Endothelial cell of umbilical vein (primary cell): ENCODE results near the gene SLC1A7. TPM values are rescaled to one million over a fixed set of nuclear protein-coding genes. Genes with fewer than 3 reads are reported as not detected.

Experiments
- BruUV-seq: library from RNA; stranded (reverse); fragments of 400-500 nt; replicated peaks from 2 replicates; lab custom pipeline; 2021; lab: Mats Ljungman, UMichigan
- CTCF ChIA-PET: fragments of 300-600, 350-600 bp; sonication (Branson Sonifier 250); formaldehyde crosslinking; loops from one replicate; lab custom pipeline; 2021; ENCODE audit warnings: antibody characterized with exemption, inconsistent platforms; lab: Charles Lee
- POLR2A ChIA-PET: fragments of 300-600, 350-600 bp; sonication (Branson Sonifier 250); formaldehyde crosslinking; loops from one replicate; lab custom pipeline; 2021; ENCODE audit warnings: antibody characterized with exemption, inconsistent platforms; lab: Charles Lee
- DNase-seq: peaks from one replicate; pipeline ENCODE4 v3.0.0-alpha.2; 2011; ENCODE audit warnings: low read depth, low spot score
- FAIRE-seq: peaks from 2 replicates; lab custom pipeline; 2011; peaks lifted over from hg19 to GRCh38; lab: Jason Lieb, UNC
- H2AFZ ChIP-seq: 2 replicates; pipeline ENCODE4 v1.6.0; 2012; ENCODE audit warnings: low read depth, low read length, control low read depth, inconsistent platforms
- H3K27ac ChIP-seq: 2 replicates; pipeline ENCODE4 v1.5.1; 2011; ENCODE audit warnings: low read depth, mild to moderate bottlenecking, control low read depth, low read length, moderate library complexity; ENCODE audit not compliant: insufficient read depth
- H3K27me3 ChIP-seq, 2 experiments: 2 replicates each; pipeline versions ENCODE4 v1.6.0 to v1.6.1; 2011; ENCODE audit warnings: low read length in 2 of 2, mixed read lengths in 1 of 2; ENCODE audit not compliant: control insufficient read depth in 2 of 2, insufficient read depth in 2 of 2
- H3K36me3 ChIP-seq, 2 experiments: 2 replicates in 1 of 2; 3 replicates in 1 of 2; pipeline ENCODE4 v1.5.1; 2011; ENCODE audit warnings: low read length in 2 of 2, mild to moderate bottlenecking in 1 of 2, moderate library complexity in 1 of 2; ENCODE audit not compliant: control insufficient read depth in 2 of 2, insufficient read depth in 2 of 2; ENCODE audit errors: extremely low read depth in 1 of 2
- H3K4me1 ChIP-seq: 3 replicates; pipeline ENCODE4 v1.5.1; 2011; ENCODE audit warnings: mild to moderate bottlenecking, low read length; ENCODE audit not compliant: control insufficient read depth, insufficient read depth; ENCODE audit errors: extremely low read depth
- H3K4me2 ChIP-seq: 2 replicates; pipeline ENCODE4 v1.6.1; 2011; ENCODE audit warnings: low read length, control low read depth, mixed read lengths; ENCODE audit not compliant: insufficient read depth
- H3K4me3 ChIP-seq, 3 experiments: fragments of 200-600 bp in 1 of 3; sonication (generic), shearing (Covaris generic) in 1 of 3; replicated peaks in 1 of 3; 2 replicates each; pipeline ENCODE4 v1.5.1; 2011 to 2016; ENCODE audit warnings: control low read depth in 3 of 3, low read length in 3 of 3, mild to moderate bottlenecking in 2 of 3, inconsistent platforms in 1 of 3, low read depth in 1 of 3, moderate library complexity in 1 of 3; ENCODE audit not compliant: insufficient read depth in 1 of 3
- H3K79me2 ChIP-seq: 2 replicates; pipeline ENCODE4 v1.6.0; 2012; ENCODE audit warnings: low read length, inconsistent platforms; ENCODE audit not compliant: control insufficient read depth, insufficient read depth
- H3K9ac ChIP-seq: replicated peaks from 2 replicates; pipeline ENCODE3; 2011; ENCODE audit warnings: low read length, control low read depth; ENCODE audit not compliant: insufficient read depth; ENCODE audit errors: extremely low read depth
- H3K9me1 ChIP-seq: replicated peaks from 3 replicates; pipeline ENCODE4 v1.6.0; 2011; ENCODE audit warnings: mild to moderate bottlenecking, low read length; ENCODE audit not compliant: control insufficient read depth, insufficient read depth; ENCODE audit errors: extremely low read depth
- H3K9me3 ChIP-seq: replicated peaks from 2 replicates; pipeline ENCODE4 v1.5.1; 2012; ENCODE audit warnings: low read length, inconsistent platforms; ENCODE audit not compliant: control insufficient read depth, insufficient read depth
- H4K20me1 ChIP-seq: replicated peaks from 2 replicates; pipeline ENCODE3; 2011; ENCODE audit warnings: mild to moderate bottlenecking, low read length; ENCODE audit not compliant: control insufficient read depth, insufficient read depth; ENCODE audit errors: extremely low read depth
- EZH2 ChIP-seq: IDR thresholded peaks from 2 replicates; pipeline ENCODE4 v1.6.1; 2012; ENCODE audit warnings: borderline replicate concordance, low read depth, mild to moderate bottlenecking, moderate library complexity, low read length, inconsistent platforms; ENCODE audit not compliant: severe bottlenecking
- FOS ChIP-seq: IDR thresholded peaks from 2 replicates; pipeline ENCODE4 v1.6.1; 2011; ENCODE audit warnings: mild to moderate bottlenecking, low read length, moderate library complexity, borderline replicate concordance; ENCODE audit not compliant: insufficient read depth
- JUN ChIP-seq: IDR thresholded peaks from 2 replicates; pipeline ENCODE4 v1.6.1; 2011; ENCODE audit warnings: borderline replicate concordance, low read depth; ENCODE audit not compliant: insufficient read length, insufficient read depth
- MAX ChIP-seq: IDR thresholded peaks from 2 replicates; pipeline ENCODE4 v1.6.1; 2011; ENCODE audit not compliant: insufficient read depth, insufficient read length
- POLR2A ChIP-seq: IDR thresholded peaks from 2 replicates; pipeline ENCODE4 v1.6.1; 2012; ENCODE audit warnings: low read depth, mild to moderate bottlenecking, control low read depth, low read length
- POLR2AphosphoS5 ChIP-seq: IDR thresholded peaks from 2 replicates; pipeline ENCODE4 v1.6.1; 2012; ENCODE audit warnings: low read depth, mild to moderate bottlenecking, control low read depth, low read length, moderate library complexity; ENCODE audit not compliant: insufficient read depth
- dilution Hi-C: fragments of 300-500 bp; cut with MboI; formaldehyde crosslinking; loops from one replicate; pipeline ENCODE4 v1.15.0; 2019; ENCODE audit warnings: low sequenced_read_pairs; ENCODE audit not compliant: extremely low pct_ligation_motif_present
- intact Hi-C: fragments of 100-400 bp; cut with micrococcal nuclease; formaldehyde crosslinking; loops from one replicate; pipeline ENCODE4 v1.10.0; 2022
- polyA plus RNA-seq, 4 experiments: library from polyadenylated mRNA; depleted of rRNA in 3 of 4; stranded (reverse) in 3 of 4; unstranded in 1 of 4; fragments of >200 nt; gene quantifications; 2 replicates each; pipeline versions ENCODE4 v1.2.1 to v1.2.3, GENCODE V29; 2011 to 2012; ENCODE audit warnings: missing spikeins in 1 of 4
- total RNA-seq: library from RNA; stranded (reverse); gene quantifications from 2 replicates; pipeline ENCODE4 v1.2.3, GENCODE V29; 2021

The SLC1A7 gene
- total and polyA plus RNA-seq, 2 donors (not counting 3 experiments of a cell fraction or from before 2014, with no cell fraction given): not detected

- H3K4me1 ChIP-seq: peaks cover 6% of the 10 kb centered on the region
- no peaks in the 10 kb centered on the region for H3K9me1 ChIP-seq
- ChIA-PET POLR2A (no interaction called here), CTCF (interaction anchor here (0.6 kb wide), 1 partner anchor 9 kb away, joined by 3 read pairs; no protein-coding TSS in a partner anchor)
- no peaks in the 10 kb centered on the region for H3K9me3 ChIP-seq
- H3K79me2 ChIP-seq: no peaks in the 10 kb centered on the region
- dilution Hi-C loops (no loop called here), intact Hi-C loops (no loop called here)
- no peak for DNase-seq
- no peak overlapping the region for H3K4me3 ChIP-seq
- no peak for FAIRE-seq
- H2AFZ ChIP-seq: no peak overlapping the region
- H3K36me3 ChIP-seq: no peaks in the 10 kb centered on the region
- no peak for TF ChIP-seq POLR2A
- no peak for TF ChIP-seq MAX
- TF ChIP-seq POLR2AphosphoS5: no peak
- TF ChIP-seq JUN: no peak
- no peak overlapping the region for H3K4me2 ChIP-seq
- no peaks in the 10 kb centered on the region for H4K20me1 ChIP-seq
- H3K27me3 ChIP-seq: peaks cover 3 to 11% of the 10 kb centered on the region in 2 experiments
- no peak overlapping the region for H3K27ac ChIP-seq
- BruUV-seq: no TSS peak
- H3K9ac ChIP-seq: no peak overlapping the region
Observed at GRCh38 chr1:53066891-53067738, 75.3 kb downstream of the SLC1A7 start.

GRCh38 chr1:53066488-53066887 is 76.0 kb downstream of the SLC1A7 start:
- H4K20me1 ChIP-seq: no peaks in the 10 kb centered on the region
- peaks cover 3 to 14% of the 10 kb centered on the region in 2 experiments for H3K27me3 ChIP-seq
- BruUV-seq: no TSS peak
- POLR2A ChIA-PET: no interaction called here
- H3K4me1 ChIP-seq: peaks cover 8% of the 10 kb centered on the region
- H3K79me2 ChIP-seq: no peaks in the 10 kb centered on the region
- no peaks in the 10 kb centered on the region for H3K9me3 ChIP-seq
- H3K9ac ChIP-seq: no peak overlapping the region
- no peak for FAIRE-seq
- no peaks in the 10 kb centered on the region for H3K36me3 ChIP-seq
- DNase-seq: no peak
- intact Hi-C loops (no loop called here), dilution Hi-C loops (no loop called here)
- no peaks in the 10 kb centered on the region for H3K9me1 ChIP-seq
- TF ChIP-seq EZH2: no peak
- TF ChIP-seq FOS: no peak
- TF ChIP-seq JUN: no peak
- CTCF ChIA-PET: interaction anchor here (0.7 kb wide), 1 partner anchor 97 kb away, joined by 6 read pairs; no protein-coding TSS in a partner anchor
- no peak overlapping the region for H2AFZ ChIP-seq
- H3K4me2 ChIP-seq: no peak overlapping the region
- no peak overlapping the region for H3K4me3 ChIP-seq
- H3K27ac ChIP-seq: no peak overlapping the region
